GM21423 (cell line): ENCODE results near the gene XRCC1.
"Not testable (repeated sequence)": the region's sequence is repeated elsewhere in the genome, so short reads cannot be mapped to it uniquely, and the experiment has no call there.

Source experiments
- ATAC-seq: cut with Tn5 transposase; IDR thresholded peaks from one replicate; pipeline ENCODE4 v1.9.1; 2021; ENCODE audit warnings: mild to moderate bottlenecking, moderate library complexity; ENCODE audit not compliant: unreplicated experiment

The XRCC1 gene

GRCh38 chr19:43523696-43524095 lies 51.6 kb downstream of the XRCC1 start:
- ATAC-seq = not testable (repeated sequence)

- ATAC-seq = no peak
These were observed 52.4 kb downstream of the XRCC1 start for GRCh38 chr19:43522929-43523328.

- no peak for ATAC-seq
These were observed 55.8 kb downstream of the XRCC1 start for GRCh38 chr19:43519436-43520088.

- ATAC-seq = no peak
These were observed 57.3 kb downstream of the XRCC1 start for GRCh38 chr19:43518051-43518450.

GRCh38 chr19:43512399-43512798 lies 62.9 kb downstream of the XRCC1 start:
- not testable (repeated sequence) for ATAC-seq

- no peak for ATAC-seq
These were observed 64.0 kb downstream of the XRCC1 start for GRCh38 chr19:43511324-43511723.

DNA sequence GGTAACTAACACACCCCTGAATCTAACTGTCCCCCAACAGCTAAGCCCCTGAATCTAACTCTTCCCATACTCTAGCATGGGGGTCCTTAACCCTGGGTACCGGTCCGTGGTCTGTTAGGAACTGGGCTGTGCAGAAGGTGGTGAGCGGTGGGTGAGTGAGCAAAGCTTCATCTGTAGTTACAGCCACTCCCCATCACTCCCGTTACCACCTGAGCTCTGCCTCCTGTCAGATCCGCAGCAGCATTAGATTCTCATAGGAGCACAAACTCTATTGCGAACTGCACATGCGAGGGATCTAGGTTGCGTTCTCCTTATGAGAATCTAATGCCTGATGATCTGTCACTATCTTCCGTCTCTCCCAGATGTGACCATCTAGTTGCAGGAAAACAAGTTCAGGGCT lies 64.6 kb downstream of the XRCC1 start:
- no peak for ATAC-seq

GRCh38 chr19:43507880-43508279 lies 67.4 kb downstream of the XRCC1 start:
- no peak for ATAC-seq

DNA sequence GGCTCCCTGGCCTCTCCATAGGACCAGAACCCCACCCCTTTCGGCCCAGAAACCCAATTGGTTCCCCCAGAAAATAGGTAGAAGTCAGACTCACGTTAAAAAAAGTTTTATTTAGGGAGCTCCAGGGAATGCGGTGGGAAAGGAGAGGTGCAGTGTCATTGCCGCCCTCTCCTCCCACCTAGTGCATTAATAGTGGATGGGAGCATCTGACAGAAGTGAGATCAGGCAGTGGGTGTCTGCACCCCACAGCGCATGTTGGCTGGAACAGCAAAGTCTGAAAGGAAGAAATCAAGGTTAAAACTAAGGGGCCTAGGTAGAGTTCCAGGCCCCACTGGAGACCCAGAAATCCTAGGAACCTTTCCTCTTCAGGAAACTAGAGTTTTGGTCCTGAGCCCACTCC lies 68.7 kb downstream of the XRCC1 start:
- no peak for ATAC-seq

- ATAC-seq = no peak
These were observed 69.4 kb downstream of the XRCC1 start for GRCh38 chr19:43505941-43506340.

DNA sequence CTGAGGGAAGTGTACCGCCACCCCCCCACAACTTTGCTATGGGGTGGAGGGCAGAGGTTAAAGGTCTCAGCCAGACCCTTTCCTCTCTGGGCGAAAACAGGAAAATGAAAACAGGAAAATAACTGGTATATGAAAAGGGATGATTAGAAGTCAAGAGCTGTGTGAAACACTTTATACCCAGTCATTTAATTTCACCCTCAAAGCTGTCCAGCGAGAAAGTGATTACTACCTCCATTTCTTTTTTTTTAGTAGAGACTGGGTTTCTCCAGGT lies 70.2 kb downstream of the XRCC1 start:
- no peak for ATAC-seq

- ATAC-seq = no peak
These were observed 70.7 kb downstream of the XRCC1 start, which contains the start of gene PHLDB3 for GRCh38 chr19:43504426-43505185. Gene PHLDB3, minus strand, starts transcription at chr19:43504746. Its CDS starts 628 bp downstream, at chr19:43504118.

GRCh38 chr19:43503501-43504425 lies 71.6 kb downstream of the XRCC1 start:
- peak; percentile 92 for ATAC-seq

- ATAC-seq = no peak
These were observed 72.8 kb downstream of the XRCC1 start for GRCh38 chr19:43502419-43502976.

- ATAC-seq = no peak
These were observed 73.5 kb downstream of the XRCC1 start for GRCh38 chr19:43501661-43502418.

DNA sequence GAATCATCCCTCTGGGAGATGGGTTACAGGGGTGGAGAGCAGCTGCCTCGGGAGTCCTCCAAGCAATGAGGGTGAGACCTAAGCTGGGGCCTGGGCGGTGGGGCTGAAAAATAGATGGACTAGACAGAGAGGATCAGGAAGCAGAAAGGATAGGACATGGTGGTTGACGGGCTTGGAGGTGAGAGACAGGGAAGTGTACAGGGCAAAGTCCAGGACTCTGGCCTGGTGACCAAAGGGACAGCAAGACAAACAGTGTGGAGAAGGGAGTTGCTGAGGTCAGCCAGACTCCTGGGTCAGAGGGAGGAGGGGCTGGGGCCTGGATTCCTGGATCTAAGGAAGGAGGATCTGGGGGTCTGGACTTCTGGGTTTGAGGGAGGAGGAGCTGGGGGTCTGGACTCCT lies 76.3 kb downstream of the XRCC1 start:
- no peak for ATAC-seq

- no peak for ATAC-seq
These were observed 77.0 kb downstream of the XRCC1 start for GRCh38 chr19:43498233-43498842.

- ATAC-seq = no peak
These were observed 78.4 kb downstream of the XRCC1 start for GRCh38 chr19:43496960-43497359.

DNA sequence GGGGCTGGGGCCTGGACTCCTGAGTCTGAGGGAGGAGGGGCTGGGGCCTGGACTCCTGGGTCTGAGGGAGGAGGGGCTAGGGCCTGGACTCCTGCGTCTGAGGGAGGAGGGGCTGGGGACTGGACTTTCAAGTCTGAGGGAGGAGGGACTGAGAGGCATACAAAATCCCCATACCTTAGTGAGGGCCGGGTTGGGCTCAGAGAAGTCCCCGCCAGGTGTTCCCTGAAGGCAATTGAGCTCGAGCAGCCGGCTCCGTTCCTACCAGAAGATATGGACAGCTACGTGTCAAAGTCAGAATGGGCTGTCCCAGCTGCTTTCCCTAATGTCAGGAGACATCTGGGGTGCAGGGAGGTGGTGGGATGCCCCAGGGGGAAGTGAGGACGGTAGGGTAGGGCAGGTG lies 80.2 kb downstream of the XRCC1 start:
- ATAC-seq = no peak
